Vagina (tissue), 2 donors: ENCODE results near the gene RAVER2.

ENCODE experiments used
- POLR2A ChIP-seq, 2 donors: fragments of 450-650 bp; IDR thresholded peaks; one replicate each; pipeline ENCODE4 v1.6.1; 2017; ENCODE audit warnings: antibody characterized with exemption in 2 of 2, mild to moderate bottlenecking in 2 of 2, moderate library complexity in 2 of 2
- POLR2AphosphoS5 ChIP-seq, 2 donors: sonication (generic); formaldehyde crosslinking; IDR thresholded peaks; one replicate each; pipeline ENCODE4 v1.9.0; 2017; ENCODE audit warnings: antibody characterized with exemption in 2 of 2, mild to moderate bottlenecking in 2 of 2, low read depth in 1 of 2; ENCODE audit not compliant: insufficient read depth in 1 of 2
- TF ChIP-seq, protein P1 (sequence below), 3 experiments: fragments of 450-650 bp in 2 of 3; fragments of 200-600 bp in 1 of 3; sonication (generic) in 1 of 3; IDR thresholded peaks; one replicate each; pipeline ENCODE4 v1.5.1; 2017 to 2019; ENCODE audit warnings: antibody characterized with exemption in 3 of 3, mild to moderate bottlenecking in 2 of 3, moderate library complexity in 2 of 3

DNA sequence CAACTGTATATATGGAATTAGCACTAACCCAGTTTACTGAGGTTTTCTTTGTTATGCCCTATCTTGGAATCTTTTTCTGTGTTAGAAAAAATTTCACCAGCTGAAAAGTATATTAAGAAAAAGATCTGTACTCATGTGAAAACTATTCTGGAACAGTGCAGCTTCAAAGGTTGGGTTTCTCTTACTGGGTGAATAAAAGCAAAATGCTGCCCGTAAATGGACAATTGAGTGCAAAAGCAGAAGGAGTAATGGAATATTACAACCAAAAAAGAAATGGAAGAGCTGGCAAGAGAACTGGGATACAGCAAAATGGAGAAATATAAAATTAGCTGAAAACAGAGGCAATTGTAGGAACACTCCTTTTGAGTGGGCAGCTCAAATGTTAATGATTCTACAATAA is 17.0 kb upstream of the RAVER2 start:
- no peak for TF ChIP-seq POLR2A (IDR thresholded peaks at IDR 0.05)
- TF ChIP-seq, protein P1, sequence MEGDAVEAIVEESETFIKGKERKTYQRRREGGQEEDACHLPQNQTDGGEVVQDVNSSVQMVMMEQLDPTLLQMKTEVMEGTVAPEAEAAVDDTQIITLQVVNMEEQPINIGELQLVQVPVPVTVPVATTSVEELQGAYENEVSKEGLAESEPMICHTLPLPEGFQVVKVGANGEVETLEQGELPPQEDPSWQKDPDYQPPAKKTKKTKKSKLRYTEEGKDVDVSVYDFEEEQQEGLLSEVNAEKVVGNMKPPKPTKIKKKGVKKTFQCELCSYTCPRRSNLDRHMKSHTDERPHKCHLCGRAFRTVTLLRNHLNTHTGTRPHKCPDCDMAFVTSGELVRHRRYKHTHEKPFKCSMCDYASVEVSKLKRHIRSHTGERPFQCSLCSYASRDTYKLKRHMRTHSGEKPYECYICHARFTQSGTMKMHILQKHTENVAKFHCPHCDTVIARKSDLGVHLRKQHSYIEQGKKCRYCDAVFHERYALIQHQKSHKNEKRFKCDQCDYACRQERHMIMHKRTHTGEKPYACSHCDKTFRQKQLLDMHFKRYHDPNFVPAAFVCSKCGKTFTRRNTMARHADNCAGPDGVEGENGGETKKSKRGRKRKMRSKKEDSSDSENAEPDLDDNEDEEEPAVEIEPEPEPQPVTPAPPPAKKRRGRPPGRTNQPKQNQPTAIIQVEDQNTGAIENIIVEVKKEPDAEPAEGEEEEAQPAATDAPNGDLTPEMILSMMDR (IDR thresholded peaks at IDR 0.05) = no peak
- TF ChIP-seq POLR2AphosphoS5 (IDR thresholded peaks at IDR 0.05; ENCODE audit: insufficient read depth in 1 of 2, low read depth in 1 of 2) = no peak
